H1 (cell line): Measurements from ENCODE around the gene PALM2AKAP2.

ENCODE experiments used
- EZH2 ChIP-seq: fragments of 200-600 bp; sonication (generic); IDR thresholded peaks from 2 replicates; pipeline ENCODE4 v1.7.1; 2012; ENCODE audit warnings: low read depth, mild to moderate bottlenecking, moderate library complexity, low read length, inconsistent platforms; ENCODE audit not compliant: severe bottlenecking
- KDM1A ChIP-seq: fragments of 200-600, 300-600 bp; sonication (generic); IDR thresholded peaks from 2 replicates; pipeline ENCODE4 v1.7.1; 2016; ENCODE audit warnings: mild to moderate bottlenecking, low read length, borderline replicate concordance
- POLR2A ChIP-seq, 2 experiments: IDR thresholded peaks; 1 replicate in 1 of 2; 2 replicates in 1 of 2; pipeline ENCODE4 v1.6.1; 2011; ENCODE audit warnings: low read depth in 2 of 2, low read length in 2 of 2, mild to moderate bottlenecking in 2 of 2; ENCODE audit errors: control extremely low read depth in 1 of 2
- POLR2AphosphoS5 ChIP-seq: IDR thresholded peaks from 2 replicates; pipeline ENCODE4 v1.6.1; 2011; ENCODE audit warnings: low read depth, low read length
- TF ChIP-seq, protein P1 (sequence below), 3 experiments: IDR thresholded peaks; 1 replicate in 2 of 3; 2 replicates in 1 of 3; pipeline versions ENCODE4 v1.5.1 to v1.6.1; 2011; ENCODE audit warnings: low read length in 3 of 3, mild to moderate bottlenecking in 3 of 3, inconsistent platforms in 2 of 3, low read depth in 1 of 3, moderate library complexity in 1 of 3; ENCODE audit not compliant: insufficient read depth in 1 of 3; ENCODE audit errors: control extremely low read depth in 1 of 3

GRCh38 chr9:109735801-109736200 is 44.2 kb upstream of the PALM2AKAP2 start:
- TF ChIP-seq KDM1A (no peak), POLR2A (IDR thresholded peaks at IDR 0.05; ENCODE audit: control extremely low read depth in 1 of 2, low read depth in 2 of 2, low read length in 2 of 2) (no peak), POLR2AphosphoS5 (no peak), EZH2 (no peak)
- TF ChIP-seq, protein P1, sequence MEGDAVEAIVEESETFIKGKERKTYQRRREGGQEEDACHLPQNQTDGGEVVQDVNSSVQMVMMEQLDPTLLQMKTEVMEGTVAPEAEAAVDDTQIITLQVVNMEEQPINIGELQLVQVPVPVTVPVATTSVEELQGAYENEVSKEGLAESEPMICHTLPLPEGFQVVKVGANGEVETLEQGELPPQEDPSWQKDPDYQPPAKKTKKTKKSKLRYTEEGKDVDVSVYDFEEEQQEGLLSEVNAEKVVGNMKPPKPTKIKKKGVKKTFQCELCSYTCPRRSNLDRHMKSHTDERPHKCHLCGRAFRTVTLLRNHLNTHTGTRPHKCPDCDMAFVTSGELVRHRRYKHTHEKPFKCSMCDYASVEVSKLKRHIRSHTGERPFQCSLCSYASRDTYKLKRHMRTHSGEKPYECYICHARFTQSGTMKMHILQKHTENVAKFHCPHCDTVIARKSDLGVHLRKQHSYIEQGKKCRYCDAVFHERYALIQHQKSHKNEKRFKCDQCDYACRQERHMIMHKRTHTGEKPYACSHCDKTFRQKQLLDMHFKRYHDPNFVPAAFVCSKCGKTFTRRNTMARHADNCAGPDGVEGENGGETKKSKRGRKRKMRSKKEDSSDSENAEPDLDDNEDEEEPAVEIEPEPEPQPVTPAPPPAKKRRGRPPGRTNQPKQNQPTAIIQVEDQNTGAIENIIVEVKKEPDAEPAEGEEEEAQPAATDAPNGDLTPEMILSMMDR (IDR thresholded peaks at IDR 0.05; ENCODE audit: control extremely low read depth in 1 of 3, insufficient read depth in 1 of 3, low read depth in 1 of 3, low read length in 3 of 3) = no peak
